Hematopoietic multipotent progenitor cell treated with erythropoietin and hydrocortisone succinate and interleukin-3 and kit ligand, for 17 days (in vitro differentiated cells): ENCODE results near the gene FBXO10.
"Not testable (repeated sequence)": the region's sequence is repeated elsewhere in the genome, so short reads cannot be mapped to it uniquely, and the experiment has no call there.

ENCODE experiments used
- DNase-seq: peaks from one replicate; pipeline ENCODE4 v3.0.0-alpha.2; 2015; ENCODE audit warnings: low spot score

FBXO10 gene

DNA sequence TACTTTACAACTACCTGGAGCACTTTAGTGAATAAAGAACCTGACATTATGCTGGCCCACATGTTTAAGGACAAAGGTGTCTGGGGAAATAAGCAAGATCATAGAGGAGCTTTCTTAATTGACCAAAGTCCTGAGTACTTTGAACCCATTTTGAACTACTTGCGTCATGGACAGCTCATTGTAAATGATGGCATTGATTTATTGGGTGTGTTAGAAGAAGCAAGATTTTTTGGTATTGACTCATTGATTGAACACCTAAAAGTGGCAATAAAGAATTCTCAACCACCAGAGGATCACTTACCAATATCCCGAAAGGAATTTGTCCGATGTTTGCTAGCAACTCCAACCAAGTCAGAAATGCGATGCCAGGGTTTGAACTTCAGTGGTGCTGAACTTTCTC is 98.7 kb downstream of the FBXO10 start:
- not testable (repeated sequence) for DNase-seq

DNA sequence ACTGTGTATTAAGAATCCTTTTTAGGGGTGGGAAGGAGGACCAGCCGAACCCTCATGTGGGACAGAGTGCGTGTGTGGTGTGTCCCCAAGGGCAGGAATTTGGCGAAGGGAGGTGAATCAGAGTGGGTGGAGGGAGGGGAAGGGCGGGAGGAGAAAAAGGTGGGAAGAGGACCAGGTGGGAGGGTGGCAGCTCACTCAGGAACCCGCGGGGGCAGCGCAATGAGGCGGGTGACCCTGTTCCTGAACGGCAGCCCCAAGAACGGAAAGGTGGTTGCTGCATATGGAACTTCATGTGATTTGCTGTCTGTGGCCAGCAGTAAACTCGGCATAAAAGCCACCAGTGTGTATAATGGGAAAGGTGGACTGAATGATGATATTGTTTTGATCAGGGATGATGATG is 99.2 kb downstream of the FBXO10 start:
- DNase-seq, result no peak

DNA sequence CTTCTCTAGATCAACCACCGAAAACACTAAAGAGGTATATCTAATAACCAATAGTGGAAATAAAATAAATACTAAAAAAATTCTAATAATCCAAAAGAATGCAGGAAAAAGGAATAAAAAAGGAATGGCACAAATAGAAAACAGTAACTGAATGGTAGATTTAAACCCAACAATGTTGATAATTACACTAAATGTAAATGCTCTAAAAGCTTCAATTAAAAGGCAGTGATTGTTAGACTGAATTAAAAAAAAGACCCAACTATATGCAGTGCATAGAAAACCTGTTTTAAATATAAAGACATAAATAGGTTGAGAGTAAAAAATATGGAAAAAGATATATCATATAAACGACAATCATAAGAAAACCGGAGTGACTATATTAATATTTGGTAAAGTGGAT is 101.7 kb downstream of the FBXO10 start:
- DNase-seq, result no peak

DNA sequence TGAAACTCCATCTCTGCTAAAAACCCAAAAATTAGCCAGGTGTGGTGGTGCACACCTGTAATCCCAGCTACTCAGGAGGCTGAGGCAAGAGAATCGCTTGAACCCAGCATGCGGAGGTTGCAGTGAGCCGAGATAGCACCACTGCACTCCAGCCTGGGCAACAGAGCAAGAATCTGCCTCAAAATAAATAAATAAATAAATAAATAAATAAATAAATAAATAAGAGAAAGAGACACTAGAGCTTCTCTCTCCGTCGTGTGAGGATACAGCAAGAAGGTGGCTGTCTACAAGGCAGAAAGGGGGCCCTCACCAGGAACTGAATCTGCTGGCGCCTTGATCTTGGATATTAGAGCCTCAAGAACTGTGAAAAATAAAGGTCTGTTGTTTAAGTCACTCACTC is 102.2 kb downstream of the FBXO10 start:
- DNase-seq, result not testable (repeated sequence)

DNA sequence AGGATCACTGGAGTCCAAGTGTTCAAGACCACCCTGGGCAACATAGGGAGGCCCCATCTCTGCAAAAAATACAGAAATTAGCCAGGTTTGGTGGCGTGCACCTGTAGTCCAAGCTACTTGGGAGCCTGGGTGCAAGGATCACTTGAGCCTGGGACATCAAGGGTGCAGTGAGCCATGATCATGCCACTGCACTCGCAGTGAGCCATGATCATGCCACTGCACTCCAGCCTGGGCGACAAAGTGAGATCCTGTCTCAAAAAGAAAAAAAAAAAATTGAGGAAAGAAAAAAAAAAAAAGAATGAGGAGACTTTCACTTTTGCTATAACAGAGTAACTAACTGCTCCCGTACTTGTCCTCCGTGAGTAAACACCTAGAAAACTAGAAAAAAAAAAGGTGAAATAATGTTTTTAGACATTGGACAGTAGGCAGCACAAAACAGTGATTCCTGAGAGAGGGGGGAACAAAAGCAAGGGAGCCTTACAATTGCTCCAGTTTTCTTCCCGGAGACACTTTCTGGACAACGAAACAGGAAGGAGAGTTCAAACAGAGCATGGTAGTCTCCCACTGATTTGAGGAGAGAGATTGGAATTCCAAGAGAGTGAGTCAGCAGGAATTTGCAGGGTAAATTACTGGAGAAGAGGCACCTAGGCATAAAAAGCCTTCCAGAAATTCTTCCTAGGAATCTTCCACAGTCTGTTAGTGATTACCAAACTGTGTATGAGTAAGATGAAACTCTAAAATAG is 104.1 kb downstream of the FBXO10 start:
- no peak for DNase-seq

DNA sequence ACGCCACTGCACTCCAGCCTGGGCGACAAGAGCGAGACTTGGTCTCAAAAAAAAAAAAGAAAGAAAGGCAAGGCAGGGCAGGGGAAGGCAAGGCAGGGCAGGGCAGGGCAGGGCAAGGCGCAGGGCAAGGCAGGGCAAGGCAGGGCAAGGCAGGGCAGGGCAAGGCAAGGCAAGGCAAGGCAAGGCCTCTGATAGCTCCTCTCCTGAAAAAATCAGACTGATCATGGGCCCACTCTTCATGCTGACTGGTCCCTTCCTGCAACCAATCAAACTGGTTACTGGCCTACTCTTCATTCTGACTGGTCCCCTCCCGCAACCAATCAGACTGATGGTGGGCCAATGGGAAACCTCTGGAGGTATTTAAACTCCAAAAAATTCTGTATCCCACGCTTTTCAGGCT is 107.6 kb downstream of the FBXO10 start:
- DNase-seq, result no peak

DNA sequence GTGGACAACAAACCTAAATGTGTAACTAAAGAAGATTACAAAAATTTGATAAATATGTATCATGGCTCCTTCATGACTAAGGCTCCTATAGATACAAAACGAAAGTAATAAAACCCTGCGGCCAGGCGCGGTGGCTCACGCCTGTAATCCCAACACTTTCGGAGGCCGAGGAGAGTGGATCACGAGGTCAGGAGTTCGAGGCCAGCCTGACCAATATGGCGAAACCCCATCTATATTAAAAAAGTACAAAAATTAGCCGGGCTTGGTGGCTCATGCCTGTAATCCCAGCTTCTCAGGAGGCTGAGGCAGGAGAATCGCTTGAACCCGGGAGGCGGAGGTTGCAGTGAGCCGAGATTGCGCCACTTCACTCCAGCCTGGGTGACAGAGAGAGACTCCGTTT is 108.7 kb downstream of the FBXO10 start:
- not testable (repeated sequence) for DNase-seq

DNA sequence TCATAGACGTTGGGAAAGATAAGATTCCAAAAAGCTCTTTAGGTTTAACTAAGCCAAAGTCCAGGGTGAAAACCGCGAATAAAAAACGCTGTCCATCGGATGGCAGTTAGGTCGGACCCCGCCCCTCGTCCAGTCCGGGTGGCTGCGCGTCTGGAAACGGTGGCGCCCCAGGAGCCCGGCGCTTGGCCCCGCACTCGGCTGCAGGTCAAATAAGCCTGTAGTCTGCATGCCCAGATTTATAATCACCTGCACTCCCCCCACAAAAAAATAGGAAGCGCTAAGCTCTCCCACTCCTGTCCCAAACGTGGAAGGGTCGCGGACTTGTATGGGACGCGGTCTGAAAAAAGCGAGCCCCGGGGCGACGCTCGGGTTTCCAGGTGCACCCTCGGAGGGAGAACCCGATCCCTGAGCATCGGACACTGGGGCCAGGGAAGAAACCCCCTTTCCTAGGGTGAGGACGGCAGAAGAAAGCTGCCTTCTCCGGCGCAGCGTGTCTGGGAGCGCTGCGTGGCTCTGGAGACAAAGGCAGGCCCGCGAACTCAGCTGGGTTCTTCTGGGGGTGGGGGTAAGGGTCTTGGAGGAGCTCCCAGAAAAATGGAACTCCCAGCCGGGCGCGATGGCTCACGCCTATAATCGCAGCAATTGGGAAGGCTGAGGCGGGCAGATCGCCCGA is 110.0 kb downstream of the FBXO10 start:
- DNase-seq, result peak; percentile 17

DNA sequence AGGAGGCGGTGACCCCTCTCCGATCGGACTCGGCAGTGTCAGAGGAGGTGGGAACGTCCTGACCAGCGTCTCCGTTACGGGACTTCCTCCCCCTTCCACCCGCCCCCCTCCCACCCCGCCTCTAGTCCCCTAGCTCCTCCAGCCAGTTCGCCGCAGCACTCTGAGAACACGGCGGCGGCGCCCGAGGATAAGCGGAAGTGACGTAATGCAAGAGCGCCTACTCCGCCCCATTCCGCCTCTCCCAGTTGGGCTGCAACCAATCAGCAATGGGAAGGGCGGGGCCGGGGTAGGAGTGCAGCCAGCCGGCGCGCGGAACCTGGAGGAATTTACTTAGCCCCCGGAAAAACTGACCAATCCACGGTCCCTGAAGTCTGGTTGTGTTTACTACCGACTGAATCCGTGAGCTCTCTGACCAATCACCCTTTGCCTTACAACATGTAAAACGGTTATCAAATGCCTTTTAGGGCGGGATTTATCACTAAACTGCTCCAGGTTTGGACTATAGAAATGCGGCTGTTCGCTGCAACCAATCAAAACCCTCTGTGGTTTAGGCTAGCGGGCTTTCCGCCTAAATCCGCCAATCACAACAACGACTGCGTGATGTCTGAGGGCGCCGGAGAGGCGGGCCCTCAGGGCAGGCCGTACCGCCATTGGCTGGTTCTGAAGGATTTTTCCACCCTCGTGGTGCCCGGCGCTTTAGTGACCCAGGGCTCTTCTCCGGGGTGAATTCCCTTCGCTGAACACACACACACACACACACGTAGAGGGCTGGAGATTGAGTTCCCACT is 110.7 kb downstream of the FBXO10 start, which contains the start of gene ZBTB5:
Gene ZBTB5 (minus strand): TSS at position 202 of the 788 bp plus-strand sequence. CDS start 22,899 bp downstream, outside the sequence.
- peak; percentile 98 for DNase-seq

DNA sequence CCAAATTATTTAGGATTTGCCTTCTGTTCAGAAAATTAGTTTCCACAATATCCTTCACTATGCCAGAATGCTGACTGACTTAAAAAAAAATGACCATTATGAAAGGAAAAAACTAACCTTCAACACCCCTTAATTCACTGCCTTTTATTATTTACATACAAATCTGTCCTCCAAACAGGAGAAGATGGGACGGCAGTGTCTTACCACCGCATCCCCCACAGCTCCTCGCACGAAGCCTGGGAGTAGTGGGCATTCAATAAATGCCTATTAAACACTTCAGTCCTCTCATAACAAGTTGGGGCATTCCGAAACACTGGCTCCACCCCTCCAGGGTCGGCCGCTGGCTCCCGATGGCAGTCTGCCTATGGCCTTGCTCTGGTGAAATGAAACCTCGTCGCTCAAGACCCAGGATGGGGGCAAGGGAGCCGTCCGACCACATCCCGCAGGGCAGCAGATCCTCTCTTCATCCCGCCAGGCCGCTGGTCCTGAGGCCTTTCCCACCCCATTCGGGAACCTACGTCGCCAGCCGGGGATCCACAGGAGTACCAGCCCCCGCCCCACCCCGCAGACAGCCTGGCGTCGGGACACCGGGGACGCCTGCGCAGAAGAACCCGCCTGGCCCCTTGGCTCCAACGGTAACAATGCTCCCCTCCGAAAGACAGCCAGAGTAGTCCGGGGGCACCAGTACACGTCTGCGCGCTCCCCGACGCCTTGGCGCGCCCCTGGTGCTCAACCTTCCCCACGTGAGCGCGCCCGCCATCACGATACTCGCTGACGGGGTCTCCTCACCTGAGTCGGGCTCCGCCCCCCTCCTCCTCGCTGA is 111.5 kb downstream of the FBXO10 start:
- peak; percentile 55 for DNase-seq

DNA sequence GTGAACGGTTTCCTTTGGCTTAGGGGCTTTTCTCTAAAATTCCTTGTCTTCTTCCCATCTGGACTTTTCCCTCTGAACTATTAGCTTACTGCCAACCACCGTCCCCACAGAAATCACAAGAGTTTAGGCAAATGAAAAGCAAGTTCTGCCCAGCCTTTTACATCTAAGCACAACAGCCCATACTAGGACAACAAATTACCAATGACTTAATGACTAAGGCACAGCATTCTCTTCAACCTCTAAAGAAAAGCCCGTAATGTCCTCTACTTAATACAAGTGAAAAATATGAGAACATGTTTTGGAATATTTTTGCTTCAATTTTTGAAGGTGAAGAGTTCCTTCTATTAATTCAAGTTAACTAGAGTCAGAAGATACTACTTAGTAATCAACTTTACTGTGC is 112.2 kb downstream of the FBXO10 start:
- DNase-seq, result peak; percentile 13
